Testis (tissue), 3 donors: ENCODE measurements around the gene AR. TPM values are rescaled to one million over a fixed set of nuclear protein-coding genes. Genes with fewer than 3 reads are reported as not detected.

ENCODE experiments used
- DNase-seq: peaks from one replicate; pipeline ENCODE4 v3.0.0-alpha.2; 2019
- H3K27ac ChIP-seq, 2 donors: fragments of 200-600 bp; sonication (generic); one replicate each; pipeline ENCODE4 v1.5.1; 2019
- H3K27me3 ChIP-seq: fragments of 200-600 bp; sonication (generic); one replicate; pipeline ENCODE4 v1.5.1; 2019
- H3K36me3 ChIP-seq: fragments of 200-600 bp; sonication (generic); one replicate; pipeline ENCODE4 v1.5.1; 2017; ENCODE audit warnings: low read depth; ENCODE audit errors: missing control alignments
- H3K4me1 ChIP-seq: fragments of 200-600 bp; sonication (generic); one replicate; pipeline ENCODE4 v1.5.1; 2019
- H3K4me3 ChIP-seq, 2 donors: fragments of 200-600 bp; sonication (generic); one replicate each; pipeline ENCODE4 v1.5.1; 2017 to 2019
- H3K9me3 ChIP-seq: fragments of 200-600 bp; sonication (generic); one replicate; pipeline ENCODE4 v1.5.1; 2017
- CTCF ChIP-seq, 3 experiments: fragments of 450-650 bp in 2 of 3; fragments of 200-600 bp in 1 of 3; sonication (generic) in 1 of 3; IDR thresholded peaks; one replicate each; pipeline ENCODE4 v1.5.1; 2016 to 2019; ENCODE audit warnings: antibody characterized with exemption in 3 of 3, mild to moderate bottlenecking in 2 of 3, moderate library complexity in 1 of 3
- POLR2A ChIP-seq: fragments of 450-650 bp; IDR thresholded peaks from one replicate; pipeline ENCODE4 v1.6.1; 2017; ENCODE audit warnings: antibody characterized with exemption, mild to moderate bottlenecking, moderate library complexity
- WGBS, 2 donors: methylation state at CpG; one replicate each; pipeline ENCODE4 v1.1.5; 2018; 5-methylcytosine and 5-hydroxymethylcytosine counted together
- intact Hi-C: fragments of 100-400 bp; cut with DNase I; formaldehyde crosslinking; loops from one replicate; pipeline ENCODE4 v1.15.1; 2023; ENCODE audit warnings: low total_unique reads
- polyA plus RNA-seq: library from polyadenylated mRNA; stranded (reverse); fragments of 350-450 nt; fragmentation: Illumina TruSeq; extraction: RNeasy Lipid Tissue Mini Kit (QIAGEN cat#74804); gene quantifications from one replicate; pipeline ENCODE4 v1.2.3, GENCODE V29; 2014; ENCODE audit warnings: low read depth, low replicate concordance; ENCODE audit not compliant: insufficient read depth
- total RNA-seq, 2 donors: library from RNA; depleted of rRNA; stranded (reverse); fragments of >200 nt; gene quantifications; one replicate each; pipeline ENCODE4 v1.2.3, GENCODE V29; 2016

Gene AR
- total and polyA plus RNA-seq, 3 donors from 2014 or later = 12.0 to 52.3 (median 34.3) TPM

GRCh38 chrX:67614423-67614822, 70.6 kb downstream of the AR start:
- no peak for DNase-seq
- Histone ChIP-seq H3K9me3 (no peaks in the 10 kb centered on the region), H3K27ac (no peak overlapping the region), H3K4me3 (no peak overlapping the region), H3K27me3 (no peaks in the 10 kb centered on the region), H3K4me1 (no peaks in the 10 kb centered on the region), H3K36me3 (no peaks in the 10 kb centered on the region)
- intact Hi-C loops = no loop called here
- 89 to 91% methylated on average over 1 of the region's 1 CpG for WGBS, 2 donors
- TF ChIP-seq CTCF (IDR thresholded peaks at IDR 0.05) (no peak), POLR2A (no peak)

- DNase-seq = no peak
- Histone ChIP-seq H3K27me3 (no peaks in the 10 kb centered on the region), H3K36me3 (no peaks in the 10 kb centered on the region), H3K9me3 (no peaks in the 10 kb centered on the region), H3K4me3 (no peak overlapping the region), H3K4me1 (no peaks in the 10 kb centered on the region), H3K27ac (no peak overlapping the region)
- no peak for TF ChIP-seq POLR2A
- no peak for TF ChIP-seq CTCF (IDR thresholded peaks at IDR 0.05)
- intact Hi-C loops = no loop called here
- 73 to 76% methylated on average over 1 of the region's 1 CpG for WGBS, 2 donors
These were observed 75.4 kb downstream of the AR start for GRCh38 chrX:67619253-67619652.

- Histone ChIP-seq H3K27ac (no peak overlapping the region), H3K4me1 (no peaks in the 10 kb centered on the region), H3K36me3 (no peaks in the 10 kb centered on the region), H3K9me3 (no peaks in the 10 kb centered on the region), H3K27me3 (no peaks in the 10 kb centered on the region), H3K4me3 (no peak overlapping the region)
- no peak for DNase-seq
- 73 to 76% methylated on average over 2 of the region's 2 CpGs for WGBS, 2 donors
- intact Hi-C loops = no loop called here
- TF ChIP-seq CTCF (IDR thresholded peaks at IDR 0.05) (no peak), POLR2A (no peak)
These were observed 78.3 kb downstream of the AR start for GRCh38 chrX:67622053-67622585.

GRCh38 chrX:67624325-67624724, 80.5 kb downstream of the AR start:
- no peaks in the 10 kb centered on the region for H3K36me3 ChIP-seq

More at GRCh38 chrX:67624325-67624724, 80.5 kb downstream of the AR start:
- TF ChIP-seq POLR2A (no peak), CTCF (IDR thresholded peaks at IDR 0.05) (no peak)
- no peak overlapping the region for H3K27ac ChIP-seq
- H3K27me3 ChIP-seq = no peaks in the 10 kb centered on the region
- H3K9me3 ChIP-seq = no peaks in the 10 kb centered on the region
- no peak overlapping the region for H3K4me3 ChIP-seq
- intact Hi-C loops = no loop called here
- DNase-seq = no peak
- no peaks in the 10 kb centered on the region for H3K4me1 ChIP-seq
